GM12801 (cell line): ENCODE measurements around the gene CARD14.

Experiments
- CTCF ChIP-seq: IDR thresholded peaks from one replicate; pipeline ENCODE4 v1.5.1; 2011; ENCODE audit warnings: control low read depth; ENCODE audit not compliant: insufficient read length; ENCODE audit errors: extremely low read depth

The CARD14 gene

DNA sequence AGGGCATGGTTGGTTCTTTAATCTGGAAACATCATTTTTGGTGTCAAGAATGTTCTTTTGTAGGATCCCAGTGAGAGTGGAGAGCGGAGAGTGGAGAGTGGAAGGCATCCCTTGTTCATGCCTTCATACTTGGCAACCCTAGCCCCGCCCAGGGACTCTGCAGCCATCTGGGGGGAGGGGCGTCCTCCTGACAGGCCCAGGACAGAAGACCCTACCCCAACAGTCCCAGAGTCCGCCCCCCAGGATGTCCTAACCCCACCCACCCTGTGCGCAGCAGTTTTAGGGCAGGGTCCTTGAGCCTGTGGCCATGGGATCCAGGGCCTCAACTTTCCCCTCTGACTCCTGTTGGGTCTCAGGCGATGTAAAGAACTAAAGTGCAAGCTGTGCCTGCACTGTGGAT, 54.9 kb downstream of the CARD14 start:
- TF ChIP-seq CTCF: no peak

DNA sequence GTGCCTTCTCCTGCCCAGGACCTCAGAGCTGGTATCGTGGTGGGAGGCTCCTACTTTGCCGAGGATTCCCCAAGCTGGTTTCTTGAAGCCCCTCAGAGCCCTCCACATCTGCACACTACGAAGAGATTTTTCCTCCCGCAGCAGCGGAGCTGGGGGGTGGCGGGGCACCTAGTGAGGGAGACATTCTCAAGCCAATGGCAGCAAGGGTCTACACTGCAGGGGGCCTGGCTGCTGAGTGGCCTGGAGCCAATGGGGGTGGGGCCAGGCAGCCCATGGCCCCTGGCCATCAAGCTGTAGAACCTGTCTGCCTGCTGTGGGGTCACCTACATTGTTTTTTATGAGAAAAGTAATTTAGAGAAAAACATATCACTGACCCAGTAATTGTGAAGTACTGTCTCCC, 55.4 kb downstream of the CARD14 start:
- no peak for TF ChIP-seq CTCF

DNA sequence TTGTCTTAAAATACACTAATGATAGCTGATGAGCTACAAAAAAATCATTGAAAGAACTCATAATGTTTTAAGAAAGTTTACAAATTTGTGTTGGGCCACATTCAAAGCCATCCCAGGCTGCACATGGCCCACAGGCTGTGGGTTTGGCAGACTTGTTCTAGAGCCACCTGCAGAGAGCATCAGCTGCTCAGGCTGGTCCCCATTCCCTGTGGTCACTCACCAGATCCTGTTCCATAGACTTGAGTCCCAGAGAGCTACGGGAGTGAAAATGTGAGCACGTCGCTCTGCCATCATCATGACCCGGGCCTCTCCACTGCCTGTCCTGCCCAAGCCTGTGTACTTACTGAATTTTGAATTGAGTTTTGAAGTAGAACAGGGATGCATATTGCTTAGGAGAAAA, 57.3 kb downstream of the CARD14 start:
- no peak for TF ChIP-seq CTCF

DNA sequence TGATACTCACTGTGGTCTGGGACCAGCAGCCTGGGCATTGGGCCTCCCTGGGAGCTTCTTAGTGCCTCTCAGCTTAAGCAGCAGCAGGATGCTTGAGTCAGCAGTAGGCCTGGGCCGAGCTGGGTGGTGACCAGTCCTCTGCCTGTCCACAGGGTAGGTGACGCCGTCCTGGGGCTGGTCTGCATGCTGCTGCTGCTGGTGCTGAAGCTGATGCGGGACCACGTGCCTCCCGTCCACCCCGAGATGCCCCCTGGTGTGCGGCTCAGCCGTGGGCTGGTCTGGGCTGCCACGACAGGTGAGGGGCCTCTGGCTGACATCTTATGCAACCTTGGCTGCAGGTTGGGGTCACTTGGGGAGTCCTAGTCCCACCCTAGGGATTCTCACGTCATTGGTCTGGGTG, 57.8 kb downstream of the CARD14 start:
- no peak for TF ChIP-seq CTCF

DNA sequence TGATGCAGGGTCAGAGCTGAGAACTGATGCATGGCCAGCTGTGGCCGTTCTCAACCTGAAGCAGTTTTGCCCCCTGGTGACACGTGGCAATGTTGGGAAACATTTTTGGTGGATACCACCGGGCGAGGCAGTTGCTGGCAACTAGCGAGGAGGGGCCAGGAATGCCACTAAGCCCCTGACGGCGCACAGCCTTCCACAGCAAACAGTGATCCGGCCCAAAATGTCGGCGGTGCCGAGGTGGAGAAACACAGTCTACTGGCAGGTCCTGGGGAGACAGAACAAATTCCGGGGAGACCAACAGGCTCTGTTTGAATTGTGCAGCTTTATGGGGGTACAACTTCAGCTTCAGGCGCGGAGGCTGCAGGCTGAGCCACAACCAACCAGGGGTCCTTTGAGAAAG, 58.6 kb downstream of the CARD14 start:
- no peak for TF ChIP-seq CTCF

- TF ChIP-seq CTCF: no peak
Measured at GRCh38 chr17:80229011-80229410, 59.2 kb downstream of the CARD14 start.

- no peak for TF ChIP-seq CTCF
Measured at GRCh38 chr17:80232438-80232837, 62.6 kb downstream of the CARD14 start.

DNA sequence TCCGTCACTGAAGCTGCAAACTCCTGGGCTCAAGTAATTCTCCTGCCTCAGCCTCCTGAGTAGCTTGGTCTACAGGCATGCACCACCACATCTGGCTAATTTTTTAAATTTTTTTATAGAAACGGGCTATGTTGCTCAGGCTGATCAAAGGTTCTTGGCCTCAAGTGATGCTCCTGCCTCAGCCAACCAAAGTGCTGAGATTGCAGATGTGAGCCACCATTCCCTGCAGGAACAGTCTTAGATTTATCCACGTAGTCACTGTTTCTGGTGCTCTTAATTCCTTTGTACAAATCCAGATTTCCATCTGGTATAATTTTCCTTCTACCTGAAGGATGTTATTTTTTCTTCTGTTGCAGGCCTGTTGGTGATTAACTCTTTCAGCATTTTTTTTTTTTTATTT, 63.4 kb downstream of the CARD14 start:
- TF ChIP-seq CTCF: no peak
